ENCODE results near the gene SPATC1L.

SPATC1L gene

GRCh38 chr21:46207920-46208591 lies 23.8 kb upstream of the SPATC1L start:
- Histone ChIP-seq H3K9ac (no peak overlapping the region), H3K79me2 (no peaks in the 10 kb centered on the region), H3K4me1 (no peaks in the 10 kb centered on the region), H3K4me2 (ENCODE audit: low read length) (no peak overlapping the region), H3K36me3 (ENCODE audit: control insufficient read depth, insufficient read depth, low read length) (no peaks in the 10 kb centered on the region), H3K4me3 (ENCODE audit: low read depth, low read length) (no peak overlapping the region), H3K27me3 (ENCODE audit: control insufficient read depth, insufficient read depth, low read length) (no peaks in the 10 kb centered on the region), H3K9me3 (ENCODE audit: control insufficient read depth, low read length) (no peaks in the 10 kb centered on the region), H3K27ac (no peak overlapping the region), H2AFZ (no peak overlapping the region)
- TF ChIP-seq, protein P1, sequence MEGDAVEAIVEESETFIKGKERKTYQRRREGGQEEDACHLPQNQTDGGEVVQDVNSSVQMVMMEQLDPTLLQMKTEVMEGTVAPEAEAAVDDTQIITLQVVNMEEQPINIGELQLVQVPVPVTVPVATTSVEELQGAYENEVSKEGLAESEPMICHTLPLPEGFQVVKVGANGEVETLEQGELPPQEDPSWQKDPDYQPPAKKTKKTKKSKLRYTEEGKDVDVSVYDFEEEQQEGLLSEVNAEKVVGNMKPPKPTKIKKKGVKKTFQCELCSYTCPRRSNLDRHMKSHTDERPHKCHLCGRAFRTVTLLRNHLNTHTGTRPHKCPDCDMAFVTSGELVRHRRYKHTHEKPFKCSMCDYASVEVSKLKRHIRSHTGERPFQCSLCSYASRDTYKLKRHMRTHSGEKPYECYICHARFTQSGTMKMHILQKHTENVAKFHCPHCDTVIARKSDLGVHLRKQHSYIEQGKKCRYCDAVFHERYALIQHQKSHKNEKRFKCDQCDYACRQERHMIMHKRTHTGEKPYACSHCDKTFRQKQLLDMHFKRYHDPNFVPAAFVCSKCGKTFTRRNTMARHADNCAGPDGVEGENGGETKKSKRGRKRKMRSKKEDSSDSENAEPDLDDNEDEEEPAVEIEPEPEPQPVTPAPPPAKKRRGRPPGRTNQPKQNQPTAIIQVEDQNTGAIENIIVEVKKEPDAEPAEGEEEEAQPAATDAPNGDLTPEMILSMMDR (IDR thresholded peaks at IDR 0.05), result no peak

GRCh38 chr21:46207006-46207919 lies 23.0 kb upstream of the SPATC1L start:
- Histone ChIP-seq H3K27ac (no peak overlapping the region), H3K9me3 (ENCODE audit: control insufficient read depth, low read length) (no peaks in the 10 kb centered on the region), H3K4me3 (ENCODE audit: low read depth, low read length) (no peak overlapping the region), H3K9ac (no peak overlapping the region), H2AFZ (no peak overlapping the region), H3K79me2 (no peaks in the 10 kb centered on the region), H3K27me3 (ENCODE audit: control insufficient read depth, insufficient read depth, low read length) (no peaks in the 10 kb centered on the region), H3K4me2 (ENCODE audit: low read length) (no peak overlapping the region), H3K4me1 (no peaks in the 10 kb centered on the region), H3K36me3 (ENCODE audit: control insufficient read depth, insufficient read depth, low read length) (no peaks in the 10 kb centered on the region)
- TF ChIP-seq, protein P1 (IDR thresholded peaks at IDR 0.05), result no peak

DNA sequence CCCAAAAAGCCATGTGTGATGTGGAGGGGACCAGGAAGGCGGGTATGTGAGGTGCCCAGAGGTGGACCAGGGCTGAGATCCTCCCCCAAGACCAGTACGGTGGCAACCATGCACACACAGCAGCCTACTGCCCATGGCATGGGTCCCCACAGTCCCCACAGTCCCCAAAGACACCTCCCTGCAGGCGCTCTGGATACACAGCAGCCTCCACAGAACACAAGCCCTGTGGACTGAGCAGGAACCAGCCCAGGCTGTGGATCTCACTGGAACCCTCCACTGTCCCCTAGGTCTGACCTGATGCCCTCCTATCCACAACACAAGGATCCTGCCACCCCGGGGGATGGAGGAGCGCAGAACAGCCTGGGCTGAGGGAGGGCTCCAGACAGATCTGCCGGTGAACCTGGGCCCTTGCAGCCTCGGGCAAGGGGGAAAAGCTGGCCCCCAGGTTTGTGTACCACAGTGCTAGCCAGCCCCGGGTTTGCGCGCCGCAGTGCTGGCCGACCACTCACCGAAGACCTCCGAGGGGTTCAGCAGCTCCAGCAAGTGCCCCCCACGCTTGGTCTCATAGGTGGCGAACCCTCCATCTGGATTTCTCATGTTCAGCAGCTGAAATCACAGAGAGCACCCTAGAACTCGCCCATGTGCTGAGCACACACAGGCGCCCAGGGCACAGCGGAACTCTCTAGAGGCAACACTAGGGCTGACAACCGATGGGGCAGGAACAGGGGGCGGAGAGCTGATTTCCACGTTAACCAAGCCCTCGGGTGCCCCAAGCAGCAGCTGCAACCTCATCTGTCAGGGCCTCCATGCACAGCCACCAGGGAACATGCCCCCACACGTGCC lies 22.1 kb upstream of the SPATC1L start:
- Histone ChIP-seq H3K4me1 (no peaks in the 10 kb centered on the region), H3K79me2 (no peaks in the 10 kb centered on the region), H2AFZ (no peak overlapping the region), H3K9ac (no peak overlapping the region), H3K27me3 (ENCODE audit: control insufficient read depth, insufficient read depth, low read length) (no peaks in the 10 kb centered on the region), H3K4me3 (ENCODE audit: low read depth, low read length) (no peak overlapping the region), H3K27ac (no peak overlapping the region), H3K9me3 (ENCODE audit: control insufficient read depth, low read length) (no peaks in the 10 kb centered on the region), H3K4me2 (ENCODE audit: low read length) (no peak overlapping the region), H3K36me3 (ENCODE audit: control insufficient read depth, insufficient read depth, low read length) (no peaks in the 10 kb centered on the region)
- TF ChIP-seq, protein P1 (IDR thresholded peaks at IDR 0.05), result no peak

DNA sequence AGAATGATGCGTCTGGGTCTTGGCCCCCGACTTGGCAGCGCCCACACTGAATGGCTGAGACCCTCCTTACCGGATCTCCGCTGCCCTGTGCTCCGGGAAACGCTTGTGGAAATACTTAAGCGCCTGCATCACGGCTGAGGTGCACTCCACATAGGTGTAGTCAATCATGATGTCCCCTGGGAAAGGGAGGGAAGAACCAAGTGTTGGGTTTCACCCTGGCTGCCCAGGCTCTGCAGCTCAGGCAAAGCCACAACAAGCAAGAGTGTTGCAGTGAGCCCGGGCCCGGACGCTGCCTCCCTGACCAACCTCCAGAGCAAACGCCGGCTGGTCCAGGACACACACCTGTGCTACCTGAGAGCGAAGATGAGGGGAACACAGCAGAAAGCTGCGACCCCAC lies 21.5 kb upstream of the SPATC1L start:
- Histone ChIP-seq H3K79me2 (no peaks in the 10 kb centered on the region), H3K4me3 (ENCODE audit: low read depth, low read length) (no peak overlapping the region), H3K4me2 (ENCODE audit: low read length) (no peak overlapping the region), H3K27me3 (ENCODE audit: control insufficient read depth, insufficient read depth, low read length) (no peaks in the 10 kb centered on the region), H2AFZ (no peak overlapping the region), H3K9me3 (ENCODE audit: control insufficient read depth, low read length) (no peaks in the 10 kb centered on the region), H3K4me1 (no peaks in the 10 kb centered on the region), H3K27ac (no peak overlapping the region), H3K36me3 (ENCODE audit: control insufficient read depth, insufficient read depth, low read length) (no peaks in the 10 kb centered on the region), H3K9ac (no peak overlapping the region)
- TF ChIP-seq, protein P1 (IDR thresholded peaks at IDR 0.05), result no peak
